NCI-H128 (cell line): Measurements from ENCODE around the gene AHCTF1.
"Not testable (repeated sequence)": the region's sequence is repeated elsewhere in the genome, so short reads cannot be mapped to it uniquely, and the experiment has no call there.

ENCODE experiments used
- DNase-seq: peaks from one replicate; lab custom pipeline; 2025; ENCODE audit not compliant: unreplicated experiment; lab: John Stamatoyannopoulos, UW

The AHCTF1 gene

GRCh38 chr1:246919902-246920301, 11.8 kb downstream of the AHCTF1 start:
- DNase-seq: no peak

GRCh38 chr1:246916026-246916923, 15.5 kb downstream of the AHCTF1 start:
- DNase-seq: not testable (repeated sequence)

GRCh38 chr1:246907472-246907871, 24.3 kb downstream of the AHCTF1 start:
- no peak for DNase-seq

GRCh38 chr1:246906833-246907232, 24.9 kb downstream of the AHCTF1 start:
- DNase-seq: no peak

- no peak for DNase-seq
Observed at GRCh38 chr1:246901874-246902273, 29.9 kb downstream of the AHCTF1 start.

- no peak for DNase-seq
Observed at GRCh38 chr1:246897302-246897701, 34.4 kb downstream of the AHCTF1 start.

- DNase-seq: no peak
Observed at GRCh38 chr1:246893191-246893939, 38.4 kb downstream of the AHCTF1 start.

GRCh38 chr1:246891105-246891504, 40.6 kb downstream of the AHCTF1 start:
- no peak for DNase-seq

- no peak for DNase-seq
Observed at GRCh38 chr1:246888522-246888921, 43.2 kb downstream of the AHCTF1 start.

- DNase-seq: not testable (repeated sequence)
Observed at GRCh38 chr1:246885389-246885788, 46.4 kb downstream of the AHCTF1 start.

- DNase-seq: no peak
Observed at GRCh38 chr1:246878551-246878950, 53.2 kb downstream of the AHCTF1 start.

- DNase-seq: no peak
Observed at GRCh38 chr1:246876431-246876830, 55.3 kb downstream of the AHCTF1 start.

- DNase-seq: no peak
Observed at GRCh38 chr1:246875041-246876026, 56.4 kb downstream of the AHCTF1 start.

GRCh38 chr1:246865921-246866320, 65.8 kb downstream of the AHCTF1 start:
- DNase-seq: no peak

- not testable (repeated sequence) for DNase-seq
Observed at GRCh38 chr1:246863791-246864190, 68.0 kb downstream of the AHCTF1 start.

GRCh38 chr1:246860401-246860800, 71.3 kb downstream of the AHCTF1 start:
- no peak for DNase-seq

GRCh38 chr1:246856371-246856770, 75.4 kb downstream of the AHCTF1 start:
- DNase-seq: no peak

GRCh38 chr1:246850640-246851039, 81.1 kb downstream of the AHCTF1 start:
- DNase-seq: not testable (repeated sequence)

- DNase-seq: no peak
Observed at GRCh38 chr1:246843876-246844275, 87.9 kb downstream of the AHCTF1 start.

- not testable (repeated sequence) for DNase-seq
Observed at GRCh38 chr1:246840761-246841160, 91.0 kb downstream of the AHCTF1 start.

GRCh38 chr1:246838118-246838456, 93.7 kb downstream of the AHCTF1 start:
- DNase-seq: no peak
